Adipocyte (in vitro differentiated cells): Measurements from ENCODE around the gene BEND7.

Source experiments
- DNase-seq: peaks from one replicate; pipeline ENCODE4 v3.0.0-alpha.2; 2015; ENCODE audit warnings: low read depth
- H3K27me3 ChIP-seq: replicated peaks from 2 replicates; pipeline ENCODE4 v1.7.0; 2013; ENCODE audit warnings: mild to moderate bottlenecking, low read length, moderate library complexity; ENCODE audit not compliant: control insufficient read depth, insufficient read depth
- H3K36me3 ChIP-seq: 2 replicates; pipeline ENCODE4 v1.7.0; 2013; ENCODE audit warnings: low read length, mild to moderate bottlenecking, moderate library complexity; ENCODE audit not compliant: control insufficient read depth, insufficient read depth, severe bottlenecking
- H3K4me1 ChIP-seq: 2 replicates; pipeline ENCODE4 v1.7.0; 2013; ENCODE audit warnings: mild to moderate bottlenecking, low read length, moderate library complexity; ENCODE audit not compliant: control insufficient read depth, insufficient read depth
- H3K4me3 ChIP-seq: 2 replicates; pipeline ENCODE4 v1.7.0; 2013; ENCODE audit warnings: mild to moderate bottlenecking, low read length, moderate library complexity
- H3K9ac ChIP-seq: 2 replicates; pipeline ENCODE4 v1.7.0; 2013; ENCODE audit warnings: mild to moderate bottlenecking, low read length, moderate library complexity
- H3K9me3 ChIP-seq: 2 replicates; pipeline ENCODE4 v1.7.0; 2013; ENCODE audit warnings: mild to moderate bottlenecking, low read length, moderate library complexity; ENCODE audit not compliant: control insufficient read depth

Gene BEND7

GRCh38 chr10:13399752-13400151 lies 129.1 kb downstream of the BEND7 start:
- Histone ChIP-seq H3K9me3 (peaks cover 11% of the 10 kb centered on the region), H3K9ac (no peak overlapping the region), H3K4me3 (no peak overlapping the region), H3K27me3 (peaks cover 15% of the 10 kb centered on the region), H3K36me3 (no peaks in the 10 kb centered on the region), H3K4me1 (no peaks in the 10 kb centered on the region)
- DNase-seq: no peak

DNA sequence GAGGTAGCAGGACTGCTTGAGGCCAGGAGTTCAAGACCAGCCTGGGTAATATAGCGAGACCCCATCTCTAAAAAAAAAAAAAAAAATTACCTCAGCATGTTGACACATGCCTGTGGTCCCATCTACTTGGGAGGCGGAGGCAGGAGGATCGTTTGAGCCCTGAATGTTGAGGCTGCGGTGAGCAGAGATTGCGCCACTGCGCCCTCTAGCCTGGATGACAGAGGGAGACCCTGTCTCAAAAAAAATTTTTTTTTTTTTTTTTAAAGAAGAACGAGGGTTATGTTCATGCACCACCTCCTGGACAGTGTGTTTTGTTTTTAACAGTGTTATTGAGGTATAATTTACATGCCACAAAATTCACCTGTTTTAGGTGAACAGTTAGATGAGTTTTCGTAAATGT lies 129.6 kb downstream of the BEND7 start:
- no peak for DNase-seq
- Histone ChIP-seq H3K9ac (no peak overlapping the region), H3K27me3 (peaks cover 16% of the 10 kb centered on the region), H3K4me1 (no peaks in the 10 kb centered on the region), H3K4me3 (no peak overlapping the region), H3K9me3 (peaks cover 11% of the 10 kb centered on the region), H3K36me3 (no peaks in the 10 kb centered on the region)

GRCh38 chr10:13397052-13397451 lies 131.8 kb downstream of the BEND7 start:
- H3K4me3 ChIP-seq: no peak overlapping the region
- DNase-seq: no peak
- H3K4me1 ChIP-seq: no peaks in the 10 kb centered on the region
- no peak overlapping the region for H3K9ac ChIP-seq
- no peaks in the 10 kb centered on the region for H3K36me3 ChIP-seq
- H3K9me3 ChIP-seq: peaks cover 11% of the 10 kb centered on the region
- peaks cover 20% of the 10 kb centered on the region for H3K27me3 ChIP-seq

DNA sequence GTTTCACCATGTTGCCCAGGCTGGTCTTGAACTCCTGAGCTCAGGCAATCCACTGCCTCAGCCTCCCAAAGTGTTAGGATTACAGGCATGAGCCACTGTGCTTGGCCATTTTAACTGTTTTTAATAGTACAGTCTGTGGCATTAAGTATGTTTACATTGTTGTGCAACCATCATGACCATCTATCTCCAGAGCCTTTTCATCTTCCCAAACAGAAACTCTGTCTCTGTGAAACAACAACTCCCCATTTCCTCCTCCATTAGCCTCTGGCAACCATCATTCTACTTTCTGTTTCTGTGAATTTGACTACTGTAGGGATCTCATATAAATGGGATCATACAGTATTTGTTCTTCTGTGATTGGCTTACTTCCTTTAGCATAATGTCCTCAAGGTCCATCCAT lies 132.4 kb downstream of the BEND7 start:
- Histone ChIP-seq H3K9me3 (peaks cover 11% of the 10 kb centered on the region), H3K36me3 (no peaks in the 10 kb centered on the region)
- DNase-seq: no peak

DNA sequence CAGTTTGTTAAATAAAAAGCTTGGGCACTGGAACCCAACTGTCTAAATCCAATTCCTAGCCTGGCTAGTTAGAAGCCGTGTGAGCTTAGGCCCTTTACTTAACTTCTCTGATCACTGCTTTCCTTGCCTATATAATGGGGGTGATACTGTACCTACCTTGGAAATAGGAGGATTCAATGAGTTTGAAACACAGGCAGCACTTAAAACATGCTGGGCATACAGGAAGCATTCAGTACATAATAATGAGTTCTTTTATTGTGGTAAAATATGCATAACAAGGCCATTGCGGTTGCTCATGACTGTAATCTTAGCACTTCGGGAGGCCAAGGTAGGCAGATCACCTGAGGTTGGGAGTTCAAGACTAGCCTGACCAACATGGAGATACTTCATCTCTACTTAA lies 133.3 kb downstream of the BEND7 start:
- Histone ChIP-seq H3K9ac (no peak overlapping the region), H3K9me3 (peaks cover 11% of the 10 kb centered on the region), H3K4me3 (no peak overlapping the region), H3K36me3 (no peaks in the 10 kb centered on the region), H3K4me1 (no peaks in the 10 kb centered on the region), H3K27me3 (peaks cover 16% of the 10 kb centered on the region)
- no peak for DNase-seq

More for the DNA sequence above, 132.4 kb downstream of the BEND7 start:
- Histone ChIP-seq H3K4me1 (no peaks in the 10 kb centered on the region), H3K9ac (no peak overlapping the region), H3K27me3 (peaks cover 17% of the 10 kb centered on the region), H3K4me3 (no peak overlapping the region)

DNA sequence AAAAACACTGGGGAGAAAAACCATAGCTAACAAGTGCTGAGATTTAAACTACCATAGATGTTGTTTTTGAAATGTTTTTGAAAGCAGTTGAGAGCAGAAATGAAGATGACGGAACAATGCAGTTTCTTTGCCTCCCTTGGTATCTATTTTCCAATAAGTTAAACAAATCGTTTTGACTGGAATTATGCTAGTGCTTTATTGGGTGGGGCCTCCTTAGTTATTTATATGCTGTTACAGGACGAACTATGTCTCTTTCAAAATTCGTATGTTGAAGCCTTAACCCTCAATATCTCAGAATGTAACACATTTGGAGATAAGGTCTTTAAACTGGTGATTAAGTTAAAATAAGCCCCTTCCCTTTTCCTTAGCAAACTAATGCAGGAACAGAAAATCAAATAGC lies 135.2 kb downstream of the BEND7 start:
- Histone ChIP-seq H3K36me3 (no peaks in the 10 kb centered on the region), H3K9ac (no peak overlapping the region), H3K4me3 (no peak overlapping the region), H3K27me3 (peaks cover 29% of the 10 kb centered on the region), H3K9me3 (peaks cover 5% of the 10 kb centered on the region), H3K4me1 (no peaks in the 10 kb centered on the region)
- no peak for DNase-seq

DNA sequence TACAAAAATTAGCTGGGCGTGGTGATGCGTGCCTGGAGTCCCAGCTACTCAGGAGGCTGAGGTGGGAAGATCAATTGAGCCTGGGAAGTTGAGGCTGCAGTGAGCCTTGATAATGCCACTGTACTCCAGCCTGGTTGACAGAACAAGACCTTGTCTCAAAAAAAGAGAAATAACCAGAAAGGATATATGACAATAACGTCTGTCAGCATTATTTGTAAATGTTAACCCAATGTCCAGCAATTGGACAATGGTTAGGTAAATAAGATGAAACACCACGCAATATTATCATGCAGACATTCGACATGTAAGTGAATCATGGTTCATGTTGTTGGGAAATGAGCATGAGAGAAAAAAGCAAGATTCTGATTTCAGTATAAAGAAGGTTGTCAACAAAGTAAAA lies 136.1 kb downstream of the BEND7 start:
- no peak for DNase-seq

More for the DNA sequence above, 136.1 kb downstream of the BEND7 start:
- H3K4me3 ChIP-seq: no peak overlapping the region
- peaks cover 31% of the 10 kb centered on the region for H3K27me3 ChIP-seq
- no peaks in the 10 kb centered on the region for H3K4me1 ChIP-seq
- H3K9ac ChIP-seq: no peak overlapping the region
- no peaks in the 10 kb centered on the region for H3K36me3 ChIP-seq
- peaks cover 5% of the 10 kb centered on the region for H3K9me3 ChIP-seq
